ENCODE results near the gene ZNF101. TPM values are rescaled to one million over a fixed set of nuclear protein-coding genes. Genes with fewer than 3 reads are reported as not detected.

The ZNF101 gene
- polyA plus RNA-seq, 1 donor (not counting 4 experiments of a cell fraction or from before 2014, with no cell fraction given), result 9.8 TPM

DNA sequence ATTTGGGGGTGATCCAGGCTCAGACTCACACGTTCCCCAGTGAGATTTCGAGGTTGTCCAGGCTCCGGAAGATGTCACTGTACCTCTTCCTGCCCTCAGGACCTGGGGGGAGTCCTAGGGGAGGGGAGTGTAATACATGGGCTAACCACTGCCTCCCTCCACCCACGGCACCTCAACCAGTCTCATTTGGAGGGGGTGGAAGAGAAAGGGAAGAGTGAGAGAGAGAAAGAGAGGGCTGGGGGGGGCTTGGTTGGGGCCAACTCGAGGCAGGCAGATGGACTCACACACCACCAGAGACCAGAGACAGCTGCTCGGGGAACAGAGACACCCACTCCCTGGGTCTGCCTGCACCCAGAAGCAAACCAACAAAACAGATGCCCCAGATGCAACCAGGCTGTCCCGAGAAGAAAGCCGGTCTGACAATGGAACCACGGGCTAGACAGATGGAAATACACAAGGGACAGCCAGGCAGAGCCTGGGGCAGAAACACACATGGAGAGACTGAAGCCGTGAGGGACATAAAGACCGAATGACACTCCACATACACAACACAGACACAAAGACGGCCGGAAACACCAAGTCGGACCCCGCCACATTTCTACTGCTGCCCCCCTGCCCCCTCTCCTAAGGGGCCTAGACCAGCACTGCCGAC lies 26.0 kb upstream of the ZNF101 start:
- Histone ChIP-seq H3K27me3 (ENCODE audit: control insufficient read depth, extremely low read depth, insufficient read depth, low read length) (no peaks in the 10 kb centered on the region), H3K9me1 (ENCODE audit: control insufficient read depth, extremely low read depth, insufficient read depth, low read length) (no peaks in the 10 kb centered on the region), H3K4me1 (ENCODE audit: control insufficient read depth, extremely low read depth, insufficient read depth, low read length) (peaks cover 8% of the 10 kb centered on the region), H3K27ac (ENCODE audit: control insufficient read depth, insufficient read depth, low read length) (peak overlapping the region; percentile 17), H2AFZ (ENCODE audit: control insufficient read depth, low read length) (peak overlapping the region; percentile 37), H3K36me3 (ENCODE audit: control insufficient read depth in 2 of 2, extremely low read depth in 1 of 2, insufficient read depth in 2 of 2, low read length in 2 of 2) (peaks cover 6 to 26% of the 10 kb centered on the region in 2 experiments), H3K9me3 (ENCODE audit: control insufficient read depth, low read depth, low read length) (no peaks in the 10 kb centered on the region), H3K4me3 (ENCODE audit: control insufficient read depth in 2 of 3, extremely low read depth in 1 of 3, insufficient read depth in 2 of 3, low read depth in 1 of 3, low read length in 3 of 3) (peak overlapping the region; percentile 77 to 96 (median 82)), H3K79me2 (ENCODE audit: control insufficient read depth, insufficient read depth, low read length) (peaks cover 3% of the 10 kb centered on the region), H4K20me1 (ENCODE audit: control insufficient read depth, extremely low read depth, insufficient read depth, low read length) (no peaks in the 10 kb centered on the region), H3K4me2 (ENCODE audit: control insufficient read depth, extremely low read depth, insufficient read depth, low read depth, low read length) (peak overlapping the region; percentile 95), H3K9ac (ENCODE audit: control insufficient read depth, extremely low read depth, insufficient read depth, low read length) (peak overlapping the region; percentile 73)
- FAIRE-seq (peak; percentile 57), DNase-seq (ENCODE audit: low read depth, low spot score) (no peak)
- TF ChIP-seq, protein P1, sequence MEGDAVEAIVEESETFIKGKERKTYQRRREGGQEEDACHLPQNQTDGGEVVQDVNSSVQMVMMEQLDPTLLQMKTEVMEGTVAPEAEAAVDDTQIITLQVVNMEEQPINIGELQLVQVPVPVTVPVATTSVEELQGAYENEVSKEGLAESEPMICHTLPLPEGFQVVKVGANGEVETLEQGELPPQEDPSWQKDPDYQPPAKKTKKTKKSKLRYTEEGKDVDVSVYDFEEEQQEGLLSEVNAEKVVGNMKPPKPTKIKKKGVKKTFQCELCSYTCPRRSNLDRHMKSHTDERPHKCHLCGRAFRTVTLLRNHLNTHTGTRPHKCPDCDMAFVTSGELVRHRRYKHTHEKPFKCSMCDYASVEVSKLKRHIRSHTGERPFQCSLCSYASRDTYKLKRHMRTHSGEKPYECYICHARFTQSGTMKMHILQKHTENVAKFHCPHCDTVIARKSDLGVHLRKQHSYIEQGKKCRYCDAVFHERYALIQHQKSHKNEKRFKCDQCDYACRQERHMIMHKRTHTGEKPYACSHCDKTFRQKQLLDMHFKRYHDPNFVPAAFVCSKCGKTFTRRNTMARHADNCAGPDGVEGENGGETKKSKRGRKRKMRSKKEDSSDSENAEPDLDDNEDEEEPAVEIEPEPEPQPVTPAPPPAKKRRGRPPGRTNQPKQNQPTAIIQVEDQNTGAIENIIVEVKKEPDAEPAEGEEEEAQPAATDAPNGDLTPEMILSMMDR (optimal IDR thresholded peaks at IDR 0.05 in 1 of 3, IDR thresholded peaks at IDR 0.05 in 1 of 3, conservative IDR thresholded peaks at IDR 0.05 in 1 of 3; ENCODE audit: extremely low read depth in 1 of 3, insufficient read depth in 2 of 3, low read length in 3 of 3), result no peak
- TF ChIP-seq EZH2 (IDR thresholded peaks at IDR 0.05; ENCODE audit: low read length), result no peak
- dilution Hi-C loops (cut with MboI; ENCODE audit: extremely low pct_ligation_motif_present, low sequenced_read_pairs), result no loop called here

DNA sequence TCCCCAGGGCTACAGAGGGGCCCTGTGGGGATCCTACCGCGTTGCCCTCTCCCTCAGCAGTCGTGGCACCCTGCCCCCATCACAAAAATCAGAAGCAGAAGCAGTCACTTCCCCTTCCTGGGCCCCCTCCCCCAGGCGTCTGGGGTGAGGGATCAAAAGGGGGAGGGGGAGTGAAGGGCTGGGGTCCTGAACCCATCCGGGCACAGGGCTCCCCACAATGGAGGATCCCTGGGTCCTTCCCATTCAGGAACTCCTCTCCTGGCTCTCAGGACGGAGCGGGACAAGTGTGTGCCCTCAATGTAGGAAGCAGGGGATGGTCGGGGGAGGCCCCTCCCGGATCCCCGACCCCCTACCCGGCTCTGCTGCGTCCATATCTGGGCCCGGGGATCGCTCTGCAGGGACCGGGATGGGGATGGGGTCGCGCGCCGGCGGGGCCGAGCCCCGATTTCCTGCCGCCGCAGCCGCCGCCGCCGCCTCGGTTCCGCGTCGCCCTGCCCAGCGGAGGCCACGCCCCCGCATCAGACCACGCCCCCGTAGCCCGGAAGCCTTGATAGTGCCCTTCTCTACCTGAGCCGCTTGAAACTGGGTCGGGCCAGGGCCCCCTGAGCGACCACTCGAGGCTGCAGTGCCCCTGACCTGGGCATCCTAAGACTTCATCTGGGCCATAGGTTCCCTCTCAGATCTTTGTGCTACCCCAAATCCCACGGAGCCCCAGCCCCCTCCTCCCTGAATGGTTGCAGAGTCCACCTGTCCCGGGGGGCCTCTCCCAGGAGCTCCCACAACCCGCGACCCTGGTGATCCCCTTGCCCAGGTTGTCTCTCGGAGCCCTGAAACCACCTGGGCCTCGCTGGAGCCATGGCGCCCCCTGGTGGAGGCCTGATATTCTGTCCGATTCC lies 25.2 kb upstream of the ZNF101 start, which contains the start of gene GMIP:
Gene GMIP, minus strand, starts transcription at position 500 of the 896 bp plus-strand sequence. Its CDS starts 128 bp downstream, at position 372.
- peak within 1 kb of the TSS; percentile 73 for H3K9ac ChIP-seq (ENCODE audit: control insufficient read depth, extremely low read depth, insufficient read depth, low read length)
- peak within 1 kb of the TSS; percentile 37 for H2AFZ ChIP-seq (ENCODE audit: control insufficient read depth, low read length)
- H4K20me1 ChIP-seq (ENCODE audit: control insufficient read depth, extremely low read depth, insufficient read depth, low read length), result no peaks in the 10 kb centered on the region
- H3K9me3 ChIP-seq (ENCODE audit: control insufficient read depth, low read depth, low read length), result no peaks in the 10 kb centered on the region
- H3K79me2 ChIP-seq (ENCODE audit: control insufficient read depth, insufficient read depth, low read length), result peaks cover 3% of the 10 kb centered on the region
- H3K27ac ChIP-seq (ENCODE audit: control insufficient read depth, insufficient read depth, low read length), result peak within 1 kb of the TSS; percentile 52
- peak within 1 kb of the TSS; percentile 77 to 96 (median 82) for H3K4me3 ChIP-seq (ENCODE audit: control insufficient read depth in 2 of 3, extremely low read depth in 1 of 3, insufficient read depth in 2 of 3, low read depth in 1 of 3, low read length in 3 of 3)
- FAIRE-seq (no peak), DNase-seq (ENCODE audit: low read depth, low spot score) (no peak)
- H3K27me3 ChIP-seq (ENCODE audit: control insufficient read depth, extremely low read depth, insufficient read depth, low read length), result no peaks in the 10 kb centered on the region
- no peaks in the 10 kb centered on the region for H3K9me1 ChIP-seq (ENCODE audit: control insufficient read depth, extremely low read depth, insufficient read depth, low read length)
- H3K4me2 ChIP-seq (ENCODE audit: control insufficient read depth, extremely low read depth, insufficient read depth, low read depth, low read length), result peak within 1 kb of the TSS; percentile 95
- TF ChIP-seq, protein P1 (optimal IDR thresholded peaks at IDR 0.05 in 1 of 3, IDR thresholded peaks at IDR 0.05 in 1 of 3, conservative IDR thresholded peaks at IDR 0.05 in 1 of 3; ENCODE audit: extremely low read depth in 1 of 3, insufficient read depth in 2 of 3, low read length in 3 of 3), result peak; percentile 76 to 83 (median 77)
- no peak for TF ChIP-seq EZH2 (IDR thresholded peaks at IDR 0.05; ENCODE audit: low read length)
- peaks cover 8% of the 10 kb centered on the region for H3K4me1 ChIP-seq (ENCODE audit: control insufficient read depth, extremely low read depth, insufficient read depth, low read length)
- dilution Hi-C loops (cut with MboI; ENCODE audit: extremely low pct_ligation_motif_present, low sequenced_read_pairs), result no loop called here
- H3K36me3 ChIP-seq (ENCODE audit: control insufficient read depth in 2 of 2, extremely low read depth in 1 of 2, insufficient read depth in 2 of 2, low read length in 2 of 2), result peaks cover 8 to 23% of the 10 kb centered on the region in 2 experiments
